ENCODE measurements around the gene RAMP3.

DNA sequence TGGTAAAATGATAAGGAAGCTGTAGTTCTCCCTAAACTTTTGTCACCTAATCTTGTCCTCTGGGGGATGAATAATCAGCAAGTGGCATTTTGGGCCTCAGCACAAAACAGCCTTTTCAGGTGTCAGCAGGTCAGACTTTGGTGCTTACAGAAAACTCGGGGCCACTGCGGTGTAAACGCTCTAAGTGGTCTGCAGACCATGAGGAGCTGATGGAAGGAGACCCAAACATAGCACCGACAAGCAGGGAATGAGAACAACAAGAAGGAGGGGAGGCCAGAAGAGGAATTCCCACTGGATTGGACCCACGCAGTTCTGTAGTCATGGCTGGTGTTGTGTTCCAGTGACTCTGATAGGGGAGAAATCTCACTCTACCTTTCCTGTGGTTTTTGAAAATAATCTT is 45.4 kb downstream of the RAMP3 start:
- TF ChIP-seq, protein P1, sequence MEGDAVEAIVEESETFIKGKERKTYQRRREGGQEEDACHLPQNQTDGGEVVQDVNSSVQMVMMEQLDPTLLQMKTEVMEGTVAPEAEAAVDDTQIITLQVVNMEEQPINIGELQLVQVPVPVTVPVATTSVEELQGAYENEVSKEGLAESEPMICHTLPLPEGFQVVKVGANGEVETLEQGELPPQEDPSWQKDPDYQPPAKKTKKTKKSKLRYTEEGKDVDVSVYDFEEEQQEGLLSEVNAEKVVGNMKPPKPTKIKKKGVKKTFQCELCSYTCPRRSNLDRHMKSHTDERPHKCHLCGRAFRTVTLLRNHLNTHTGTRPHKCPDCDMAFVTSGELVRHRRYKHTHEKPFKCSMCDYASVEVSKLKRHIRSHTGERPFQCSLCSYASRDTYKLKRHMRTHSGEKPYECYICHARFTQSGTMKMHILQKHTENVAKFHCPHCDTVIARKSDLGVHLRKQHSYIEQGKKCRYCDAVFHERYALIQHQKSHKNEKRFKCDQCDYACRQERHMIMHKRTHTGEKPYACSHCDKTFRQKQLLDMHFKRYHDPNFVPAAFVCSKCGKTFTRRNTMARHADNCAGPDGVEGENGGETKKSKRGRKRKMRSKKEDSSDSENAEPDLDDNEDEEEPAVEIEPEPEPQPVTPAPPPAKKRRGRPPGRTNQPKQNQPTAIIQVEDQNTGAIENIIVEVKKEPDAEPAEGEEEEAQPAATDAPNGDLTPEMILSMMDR (conservative IDR thresholded peaks at IDR 0.05; ENCODE audit: low read length) = no peak
- TF ChIP-seq EZH2phosphoT487 (IDR thresholded peaks at IDR 0.05; ENCODE audit: borderline replicate concordance) = no peak

All from Loucy (cell line).